GM19240 (cell line): ENCODE results near the gene BANP.
"Not testable (repeated sequence)": the region's sequence is repeated elsewhere in the genome, so short reads cannot be mapped to it uniquely, and the experiment has no call there.

Experiments used
- DNase-seq: peaks from one replicate; pipeline ENCODE4 v3.0.0; 2011; ENCODE audit warnings: low spot score; ENCODE audit not compliant: insufficient read length

Gene BANP

DNA sequence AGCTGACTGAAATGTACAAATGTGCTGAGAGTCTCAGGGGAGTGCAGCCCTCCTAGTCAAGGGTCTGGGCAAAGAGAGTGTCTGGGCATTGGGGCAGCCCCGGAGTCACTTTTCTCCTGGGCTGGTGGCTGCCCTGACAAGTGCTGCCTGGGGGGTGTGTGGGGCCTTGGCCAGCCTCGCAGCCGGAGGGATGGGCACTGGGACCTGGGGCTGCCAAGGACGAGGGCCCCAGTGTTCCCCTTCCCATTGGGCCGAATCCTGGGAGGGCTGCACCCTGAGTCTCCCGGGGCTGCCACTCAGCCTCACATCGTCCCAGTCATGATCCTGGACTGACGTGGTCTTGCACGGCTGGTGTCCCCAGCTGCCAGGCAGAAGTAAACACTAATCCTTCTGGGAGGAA, 132.3 kb downstream of the BANP start:
- DNase-seq = no peak

GRCh38 chr16:88084881-88085280, 133.6 kb downstream of the BANP start:
- DNase-seq = no peak

DNA sequence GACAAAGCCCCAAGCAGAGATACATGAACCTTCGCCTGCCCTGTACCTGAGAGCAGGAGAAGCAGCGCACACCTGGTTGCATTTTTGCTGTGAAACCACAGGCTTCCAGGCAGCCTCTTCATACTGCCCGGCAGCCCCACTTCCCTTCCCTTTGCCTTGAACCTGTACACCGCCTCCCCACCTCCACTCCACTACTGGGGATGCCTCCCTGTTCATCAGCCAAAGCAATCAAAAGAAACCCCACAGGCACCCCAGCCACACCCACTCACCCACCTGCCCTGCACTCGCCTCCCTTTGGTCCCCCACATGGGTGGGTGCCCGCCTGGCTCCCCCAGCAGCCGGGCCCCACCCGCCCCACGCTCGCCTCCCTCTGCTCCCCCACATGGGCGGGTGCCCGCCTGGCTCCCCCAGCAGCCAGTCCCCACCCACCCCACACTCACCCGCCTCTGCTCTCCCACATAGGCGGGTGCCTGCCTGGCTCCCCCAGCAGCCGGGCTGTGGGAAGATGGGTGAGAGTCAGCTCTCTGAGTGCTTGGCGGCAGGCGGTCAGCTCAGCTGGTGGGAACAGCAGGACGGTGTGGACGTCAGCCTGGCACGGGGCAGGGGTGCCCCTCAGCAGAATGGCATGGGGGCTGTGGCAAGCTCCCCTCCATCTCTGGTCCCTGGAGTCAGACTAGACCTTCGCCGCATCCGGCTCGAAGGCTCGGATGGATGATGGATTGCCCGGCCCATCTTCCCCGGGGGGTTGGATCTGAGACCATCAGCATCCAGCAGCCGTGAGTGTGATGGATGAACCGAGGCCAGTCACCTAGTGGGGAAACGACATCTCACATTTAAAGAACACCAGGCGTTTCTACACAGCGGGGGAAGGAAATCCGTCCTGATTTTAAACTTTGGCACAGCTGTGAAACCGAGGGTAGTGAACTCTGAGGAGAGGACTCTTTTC, 135.6 kb downstream of the BANP start:
- no peak for DNase-seq

DNA sequence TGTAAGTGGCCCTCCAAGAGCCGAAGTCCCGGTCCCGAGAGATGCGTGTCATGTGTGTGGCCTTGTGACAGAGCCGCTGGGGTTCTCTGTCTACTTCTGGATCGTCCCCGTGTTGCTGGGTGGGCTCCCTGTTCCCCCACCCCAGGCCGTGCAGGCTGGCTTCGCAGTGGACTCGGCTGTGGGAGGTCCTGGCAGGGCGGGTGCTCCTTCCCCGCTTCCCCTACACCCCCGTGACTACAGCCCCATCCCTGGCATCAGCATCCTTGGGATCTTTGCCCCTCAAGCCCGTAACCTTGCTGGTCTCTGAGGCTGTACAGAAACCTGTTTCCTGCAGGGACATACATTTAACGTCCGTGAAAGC, 136.3 kb downstream of the BANP start:
- DNase-seq = no peak

- no peak for DNase-seq
Measured at GRCh38 chr16:88088161-88088581, 136.9 kb downstream of the BANP start.

DNA sequence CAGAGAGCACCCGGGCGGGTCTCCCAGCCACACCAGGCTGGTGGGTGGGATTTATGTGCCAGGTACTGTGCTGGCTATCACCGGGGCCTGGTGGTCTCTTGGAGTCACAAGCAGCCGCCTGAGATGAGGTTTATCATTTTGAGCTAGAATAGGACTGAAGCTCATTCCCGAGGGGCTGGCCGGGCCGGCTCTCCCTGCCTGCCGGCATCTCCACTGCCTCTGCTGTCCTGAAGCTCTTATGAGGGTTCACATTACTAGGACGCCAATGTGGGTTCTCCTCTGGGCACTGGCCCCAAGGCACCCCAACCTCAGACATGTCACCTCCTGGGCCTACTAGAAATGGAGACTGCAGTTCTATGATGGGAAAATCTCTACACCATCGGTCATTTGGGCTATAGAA, 137.4 kb downstream of the BANP start:
- not testable (repeated sequence) for DNase-seq

GRCh38 chr16:88089071-88089470, 137.8 kb downstream of the BANP start:
- not testable (repeated sequence) for DNase-seq

- not testable (repeated sequence) for DNase-seq
Measured at GRCh38 chr16:88089632-88090376, 138.6 kb downstream of the BANP start.

GRCh38 chr16:88090377-88091175, 139.3 kb downstream of the BANP start:
- DNase-seq = not testable (repeated sequence)

GRCh38 chr16:88091221-88091971, 140.2 kb downstream of the BANP start:
- DNase-seq = not testable (repeated sequence)

DNA sequence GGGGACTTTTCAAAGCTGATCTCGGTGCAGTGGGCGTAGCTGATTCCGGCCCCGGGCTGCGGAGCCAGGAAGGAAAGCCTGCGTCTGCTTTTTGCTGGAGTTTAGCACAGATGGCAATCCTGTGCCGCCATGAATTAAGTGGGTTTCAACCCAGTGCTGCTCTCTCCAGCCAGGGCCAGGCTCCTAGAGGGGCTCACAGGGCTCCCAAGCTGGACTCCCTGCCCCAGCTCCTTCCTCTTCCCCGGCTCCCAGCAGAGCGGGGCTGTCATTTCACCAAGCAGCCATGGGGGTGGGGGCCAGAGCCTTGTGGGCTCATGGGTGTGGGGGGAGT, 140.7 kb downstream of the BANP start:
- not testable (repeated sequence) for DNase-seq

DNA sequence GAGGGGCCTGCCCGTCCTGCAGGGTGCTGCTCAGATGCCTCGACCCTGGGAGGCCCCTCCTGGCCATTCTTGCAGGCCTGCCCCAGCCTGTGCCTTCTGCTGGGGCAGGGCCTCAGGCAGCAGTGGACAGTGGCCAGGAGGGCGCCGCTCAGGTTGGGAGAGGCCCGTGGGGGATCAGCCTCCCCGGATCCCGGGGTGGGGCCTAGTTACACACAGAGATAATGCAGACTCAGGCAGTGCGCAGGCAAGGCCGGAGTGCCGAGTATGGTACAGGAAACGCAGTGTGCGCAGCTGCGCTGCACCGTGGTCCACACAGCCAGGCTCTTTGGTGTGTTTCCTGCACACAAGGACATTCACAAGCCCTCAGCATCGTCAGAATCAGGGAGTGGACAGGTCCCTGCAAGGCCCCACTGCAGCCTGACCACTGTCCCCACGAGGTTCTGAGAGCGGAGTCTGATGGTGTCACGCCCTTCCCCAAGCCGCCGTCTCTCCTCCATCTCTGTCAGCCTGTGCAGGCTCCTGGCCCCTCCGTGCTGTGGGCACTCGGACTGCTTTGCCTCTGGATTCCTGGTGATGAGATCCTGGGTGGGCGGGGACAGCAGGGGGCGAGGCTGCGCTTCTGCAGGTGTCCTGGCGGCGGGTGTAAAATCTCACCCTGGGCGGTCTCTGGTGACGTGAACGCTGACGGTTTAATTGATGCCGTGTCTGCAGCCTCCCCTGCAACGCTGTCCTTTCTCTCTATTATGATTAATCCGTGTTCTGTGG, 141.7 kb downstream of the BANP start:
- not testable (repeated sequence) for DNase-seq

DNA sequence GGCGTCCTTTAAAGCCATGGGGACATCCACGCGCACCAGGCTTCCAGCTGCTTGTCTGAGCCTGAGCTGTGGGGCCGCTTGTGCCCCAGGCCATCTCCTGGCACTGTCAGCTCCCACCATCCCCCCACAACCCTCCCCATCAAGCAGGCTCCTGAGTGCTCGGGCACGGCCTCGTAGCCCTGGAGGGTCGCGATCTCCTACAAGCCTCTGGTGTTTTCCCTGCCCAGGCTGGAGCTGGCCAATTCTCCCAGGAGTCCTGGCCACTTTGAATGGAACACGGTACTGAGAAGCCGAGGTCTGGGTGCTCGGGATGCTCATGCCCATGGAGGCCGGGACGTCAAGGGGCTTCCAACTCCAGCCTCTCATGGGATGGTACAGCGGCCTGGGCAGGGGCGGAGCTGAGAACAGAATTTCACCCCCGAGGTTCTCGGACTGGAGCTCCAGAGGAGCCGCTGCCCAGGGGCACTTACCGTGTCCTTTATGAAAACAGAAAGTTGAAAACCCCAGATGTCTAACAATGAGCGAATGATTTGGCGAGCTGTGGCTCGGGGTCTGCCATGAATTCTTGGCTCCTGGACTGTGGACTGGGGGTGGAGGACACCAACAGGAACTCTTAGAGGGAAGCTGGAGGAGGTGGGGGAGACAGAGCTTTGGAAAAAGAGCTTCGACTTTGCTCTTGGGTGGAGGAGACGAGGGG, 142.5 kb downstream of the BANP start:
- DNase-seq = not testable (repeated sequence)

- DNase-seq = not testable (repeated sequence)
Measured at GRCh38 chr16:88094253-88094575, 143.0 kb downstream of the BANP start.

- DNase-seq = not testable (repeated sequence)
Measured at GRCh38 chr16:88094900-88095299, 143.7 kb downstream of the BANP start.

GRCh38 chr16:88096659-88097058, 145.4 kb downstream of the BANP start:
- not testable (repeated sequence) for DNase-seq

GRCh38 chr16:88098731-88099562, 147.7 kb downstream of the BANP start:
- DNase-seq = not testable (repeated sequence)

GRCh38 chr16:88099563-88099890, 148.3 kb downstream of the BANP start:
- DNase-seq = no peak

DNA sequence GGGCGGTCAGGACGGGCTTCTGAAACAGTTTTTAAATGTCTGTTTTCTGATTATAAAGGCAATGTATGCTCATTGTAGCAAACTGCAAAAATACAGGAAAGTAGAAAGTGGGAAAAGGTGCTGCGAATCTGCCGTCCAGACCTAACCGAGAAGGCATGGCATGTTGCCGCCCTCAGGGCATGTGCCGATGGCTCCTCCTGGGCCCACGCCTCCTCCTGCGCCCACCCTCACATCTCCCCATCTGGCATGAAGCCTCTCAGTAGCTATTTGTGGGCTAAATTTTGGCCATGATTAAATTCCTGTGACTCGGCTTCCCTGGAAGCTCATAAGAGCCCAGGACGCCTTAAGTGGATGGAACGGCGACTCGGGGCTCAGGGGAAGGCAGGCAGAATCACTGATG, 148.7 kb downstream of the BANP start:
- not testable (repeated sequence) for DNase-seq
